ENCODE data around the gene PTGDS.

PTGDS gene

GRCh38 chr9:137011907-137012675 lies 34.8 kb downstream of the PTGDS start:
- DNase-seq: no peak

GRCh38 chr9:137012694-137013570 lies 35.6 kb downstream of the PTGDS start:
- no peak for DNase-seq

- no peak for DNase-seq
Observed at GRCh38 chr9:137013571-137013940, 36.3 kb downstream of the PTGDS start.

- no peak for DNase-seq
Observed at GRCh38 chr9:137014166-137014565, 36.9 kb downstream of the PTGDS start.

DNA sequence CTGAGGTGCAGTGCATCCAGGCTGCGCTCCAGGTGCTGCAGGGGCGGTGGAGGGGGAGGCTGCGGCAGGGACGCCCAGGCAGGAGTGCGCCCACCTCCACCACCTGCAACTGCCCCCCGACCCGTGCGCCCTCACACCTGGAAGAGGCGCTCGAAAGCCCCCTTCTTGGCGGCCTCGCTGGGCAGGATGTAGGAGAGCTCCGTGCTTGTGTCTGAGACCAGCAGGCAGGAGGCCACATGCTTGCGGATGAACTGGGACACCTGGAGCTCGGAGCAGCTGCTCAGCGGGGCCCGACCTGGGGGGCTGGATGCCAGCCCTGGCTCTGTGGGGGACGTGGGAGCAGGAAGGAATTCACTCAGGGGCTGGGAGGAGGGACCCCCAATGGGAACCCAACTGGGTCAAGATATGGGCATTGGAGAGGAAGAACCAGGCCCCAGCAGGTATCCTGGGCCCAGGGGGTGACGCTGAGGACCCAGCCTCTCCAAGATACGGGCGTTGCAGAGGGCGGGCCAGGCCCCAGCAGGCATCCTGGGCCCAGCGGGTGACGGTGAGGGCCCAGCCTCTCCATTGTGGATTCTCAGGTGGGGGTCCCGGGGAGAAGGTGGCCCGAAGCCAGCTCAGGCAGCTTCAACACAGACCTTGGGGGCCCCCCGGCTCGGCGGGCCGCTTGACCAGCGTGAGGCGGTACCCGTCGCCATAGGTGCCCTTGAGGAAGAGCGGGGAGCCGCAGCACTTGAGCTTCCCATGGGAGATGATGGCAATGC lies 37.7 kb downstream of the PTGDS start:
- DNase-seq: no peak

DNA sequence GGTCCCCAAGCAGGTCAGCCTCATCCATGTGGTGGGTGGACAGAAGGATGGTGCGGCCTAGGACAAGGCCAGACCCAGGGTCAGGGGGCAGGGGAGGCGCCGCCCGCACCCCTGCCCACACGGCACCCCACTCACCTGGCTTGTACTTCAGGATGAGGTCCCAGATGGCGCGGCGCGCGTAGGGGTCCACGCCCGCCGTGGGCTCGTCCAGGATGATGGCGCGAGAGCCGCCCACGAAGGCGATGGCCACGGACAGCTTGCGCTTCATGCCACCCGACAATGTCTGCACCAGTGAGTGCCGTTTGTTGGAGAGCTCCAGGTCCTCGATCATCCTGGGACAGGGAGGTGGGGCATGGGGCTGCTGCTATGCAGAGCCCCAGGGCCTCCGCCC lies 38.2 kb downstream of the PTGDS start:
- DNase-seq: no peak

- no peak for DNase-seq
Observed at GRCh38 chr9:137015976-137016375, 38.7 kb downstream of the PTGDS start.

- no peak for DNase-seq
Observed at GRCh38 chr9:137016436-137016835, 39.1 kb downstream of the PTGDS start.

- no peak for DNase-seq
Observed at GRCh38 chr9:137017071-137017470, 39.8 kb downstream of the PTGDS start.

DNA sequence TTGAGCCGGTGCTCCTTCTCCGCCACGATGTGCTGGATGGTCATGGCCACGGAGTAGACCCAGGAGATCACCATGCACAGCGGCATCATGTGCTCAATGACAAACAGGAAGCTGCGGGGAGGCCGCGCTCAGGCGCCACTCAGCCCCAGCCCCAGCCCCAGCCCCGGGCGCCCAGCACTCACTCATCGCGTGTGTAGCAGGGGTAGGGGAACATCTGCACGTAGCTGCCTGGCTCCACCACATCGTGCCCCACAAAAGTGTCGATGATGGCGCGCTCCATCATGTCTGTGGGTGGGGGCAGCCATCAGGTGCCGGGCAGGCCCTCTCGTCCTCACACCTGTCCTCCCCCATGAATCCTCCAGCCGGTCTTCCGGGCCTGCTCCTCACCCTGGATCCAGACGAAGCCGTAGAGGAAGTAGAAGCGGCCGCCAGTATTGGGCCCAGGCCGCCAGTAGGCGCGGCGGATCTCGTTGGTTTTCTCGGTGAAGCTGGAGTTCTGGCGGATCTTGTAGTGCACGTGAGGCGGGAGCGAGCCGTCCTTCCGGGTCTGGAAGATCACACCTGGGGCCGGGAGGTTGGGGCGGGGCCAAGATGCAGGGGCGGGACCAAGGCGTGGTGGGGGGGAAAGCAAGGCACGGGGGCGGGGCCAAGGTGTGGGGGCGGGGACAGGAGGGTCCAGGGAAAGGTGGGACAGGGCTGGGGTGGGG lies 40.6 kb downstream of the PTGDS start:
- no peak for DNase-seq

DNA sequence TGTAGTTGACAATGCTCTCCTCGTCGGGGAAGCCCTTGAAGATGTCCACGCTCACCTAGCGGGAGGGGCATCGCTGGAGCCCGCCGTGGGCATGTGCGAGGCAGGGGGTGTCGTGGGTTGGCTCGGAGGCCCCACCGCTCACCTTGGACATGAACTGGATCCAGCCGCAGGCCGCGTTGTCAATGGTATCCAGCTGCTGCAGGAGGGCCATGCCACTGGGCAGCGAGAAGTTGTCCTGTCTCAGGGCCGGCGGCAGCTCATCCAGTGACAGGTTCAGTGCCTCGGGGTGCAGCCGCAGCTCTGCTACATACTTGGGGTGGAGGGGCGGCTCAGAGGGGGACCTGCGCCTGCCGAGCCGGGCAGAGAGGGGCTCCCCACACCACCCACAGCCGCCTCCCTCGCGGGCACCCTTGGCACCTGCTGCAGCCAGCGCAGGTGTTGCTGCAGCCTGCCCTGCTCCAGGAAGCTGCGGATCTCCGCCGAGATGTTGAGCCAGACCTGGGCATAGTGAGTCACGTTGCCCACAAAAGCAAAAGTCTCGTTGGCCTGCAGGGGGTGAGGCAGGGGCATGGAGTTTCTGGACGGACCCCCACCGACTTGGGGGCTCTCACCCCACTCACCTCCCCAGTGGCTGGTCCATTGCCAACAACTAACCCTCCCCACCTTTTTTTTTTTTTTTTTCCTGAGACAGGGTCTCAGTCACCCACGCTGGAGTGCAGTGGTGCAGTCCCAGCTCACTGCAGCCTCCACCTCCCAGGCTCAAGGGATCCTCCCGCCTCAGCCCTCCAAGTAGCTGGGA lies 41.7 kb downstream of the PTGDS start:
- no peak for DNase-seq

GRCh38 chr9:137019891-137020683 lies 42.8 kb downstream of the PTGDS start:
- DNase-seq: no peak

DNA sequence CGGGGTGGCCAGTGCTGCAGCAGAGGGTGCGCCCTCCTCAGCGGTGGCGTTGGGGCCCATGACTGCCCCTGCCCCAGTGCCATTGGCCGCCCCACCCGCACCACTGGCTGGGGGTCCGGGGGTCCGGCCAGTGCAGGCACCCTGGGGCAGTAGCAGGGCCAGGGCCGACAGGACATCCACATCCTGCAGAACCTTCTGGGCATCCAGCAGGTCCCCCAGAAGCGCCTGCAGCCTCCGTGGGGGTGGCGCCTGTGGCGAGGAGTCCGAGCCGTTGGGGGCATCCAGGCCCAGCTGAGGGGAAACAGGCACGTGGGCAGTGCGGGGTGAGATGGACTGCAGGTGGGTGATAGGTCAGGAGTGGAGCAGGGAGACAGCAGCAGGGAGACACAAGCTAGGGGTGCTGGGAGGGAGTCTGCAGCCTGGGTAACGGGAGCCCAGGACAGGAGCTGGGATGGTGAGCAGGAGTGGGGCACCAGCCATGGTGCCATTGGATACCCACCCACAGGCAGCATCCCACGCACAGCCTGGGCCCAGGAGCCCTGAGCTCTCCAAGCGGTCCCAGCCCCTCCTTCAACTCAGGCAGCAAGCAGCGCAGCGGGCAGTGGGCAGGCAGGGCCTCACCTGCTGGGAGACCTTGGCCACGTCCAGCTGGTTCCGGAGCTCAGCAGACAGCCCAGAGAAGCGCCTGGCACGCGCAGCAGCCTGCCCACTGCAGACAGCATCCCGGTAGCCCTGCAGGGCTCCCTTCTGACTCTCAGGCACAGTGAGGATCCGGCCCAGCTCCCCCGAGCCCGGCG lies 43.7 kb downstream of the PTGDS start:
- DNase-seq: no peak

GRCh38 chr9:137021568-137021978 lies 44.3 kb downstream of the PTGDS start:
- no peak for DNase-seq

GRCh38 chr9:137021979-137022661 lies 44.8 kb downstream of the PTGDS start:
- DNase-seq: peak in 1 of 2 experiments; percentile 48

DNA sequence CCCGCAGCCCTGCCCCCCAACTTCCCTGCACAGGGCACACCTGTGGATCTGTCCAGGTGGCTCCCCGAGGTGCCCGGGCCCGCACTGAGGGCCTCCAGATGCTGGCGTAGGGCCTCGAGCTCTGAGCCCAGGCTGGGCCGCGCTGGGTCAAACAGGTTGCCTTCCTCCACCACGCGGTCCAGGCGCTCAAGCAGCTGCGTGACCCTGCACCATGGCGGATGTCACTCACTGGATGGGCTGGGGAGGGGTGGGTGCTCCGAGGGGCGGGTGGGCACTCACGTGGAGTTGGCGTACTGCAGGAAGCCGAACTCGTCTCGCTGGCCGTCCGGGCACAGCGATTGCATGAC lies 45.3 kb downstream of the PTGDS start:
- no peak for DNase-seq

GRCh38 chr9:137023157-137023556 lies 45.9 kb downstream of the PTGDS start:
- no peak for DNase-seq

DNA sequence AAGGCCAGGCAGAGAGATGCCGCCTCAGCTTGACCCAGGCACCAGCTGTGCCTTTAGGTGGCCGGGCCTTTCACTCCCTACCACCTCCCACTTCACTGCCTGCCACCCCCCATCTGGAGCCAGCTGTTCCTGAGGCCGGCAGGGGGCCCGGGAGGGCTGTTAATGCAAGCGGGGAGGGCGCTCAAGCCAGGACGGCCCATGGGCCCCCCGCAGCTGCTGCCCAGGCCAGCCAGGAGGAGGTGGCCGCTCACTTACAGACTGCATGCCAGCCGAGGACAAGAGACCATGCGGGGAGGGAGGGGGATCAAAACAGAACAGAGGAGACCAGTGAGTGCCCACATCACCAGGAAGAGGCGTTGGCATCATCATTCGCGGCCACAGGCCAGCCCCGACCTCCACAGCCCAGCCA lies 46.3 kb downstream of the PTGDS start:
- no peak for DNase-seq

GRCh38 chr9:137025517-137025966 lies 48.2 kb downstream of the PTGDS start:
- no peak for DNase-seq

GRCh38 chr9:137026384-137026783 lies 49.1 kb downstream of the PTGDS start:
- DNase-seq: no peak
